GM12892 (cell line): ENCODE measurements around the gene EGFR.

Source experiments
- POLR2A ChIP-seq: IDR thresholded peaks from 2 replicates; pipeline ENCODE4 v1.6.1; 2011; ENCODE audit warnings: low read depth, low read length, control low read depth
- POLR2AphosphoS5 ChIP-seq: IDR thresholded peaks from 2 replicates; pipeline ENCODE4 v1.6.1; 2011; ENCODE audit warnings: low read depth, low read length, control low read depth

- no peak for TF ChIP-seq POLR2A
- TF ChIP-seq POLR2AphosphoS5 = no peak
These were observed 18.3 kb downstream of the EGFR start for GRCh38 chr7:55036950-55037736.
